Measurements from ENCODE around the gene BRMS1L.
"Not testable (repeated sequence)": the region's sequence is repeated elsewhere in the genome, so short reads cannot be mapped to it uniquely, and the experiment has no call there.

The BRMS1L gene

GRCh38 chr14:35809597-35809996 lies 16.5 kb upstream of the BRMS1L start:
- Histone ChIP-seq H3K4me3 (peak overlapping the region; percentile 59), H3K36me3 (replicated peaks) (no peaks in the 10 kb centered on the region), H3K4me1 (peaks cover 15% of the 10 kb centered on the region), H3K9me3 (no peaks in the 10 kb centered on the region), H3K27me3 (ENCODE audit: low read depth) (no peaks in the 10 kb centered on the region)
- DNase-seq (ENCODE audit: low spot score in 2 of 2): no peak
- in situ Hi-C loops (cut with MboI; ENCODE audit: low sequenced_read_pairs): no loop called here

- Histone ChIP-seq H3K9me3 (no peaks in the 10 kb centered on the region), H3K27me3 (ENCODE audit: low read depth) (no peaks in the 10 kb centered on the region), H3K4me3 (no peak overlapping the region), H3K4me1 (peaks cover 15% of the 10 kb centered on the region), H3K36me3 (replicated peaks) (no peaks in the 10 kb centered on the region)
- DNase-seq (ENCODE audit: low spot score in 2 of 2): no peak
- in situ Hi-C loops (cut with MboI; ENCODE audit: low sequenced_read_pairs): no loop called here
Observed at GRCh38 chr14:35810963-35811362, 15.2 kb upstream of the BRMS1L start.

- H3K36me3 ChIP-seq (replicated peaks): no peaks in the 10 kb centered on the region
- peak; percentile 53 to 91 for DNase-seq (ENCODE audit: low spot score in 2 of 2)
- no peaks in the 10 kb centered on the region for H3K4me1 ChIP-seq
- no peaks in the 10 kb centered on the region for H3K9me3 ChIP-seq
- no peak overlapping the region for H3K4me3 ChIP-seq
- H3K27me3 ChIP-seq (ENCODE audit: low read depth): no peaks in the 10 kb centered on the region
- in situ Hi-C loops (cut with MboI; ENCODE audit: low sequenced_read_pairs): no loop called here
Observed at GRCh38 chr14:35814371-35815005, 11.7 kb upstream of the BRMS1L start.

GRCh38 chr14:35818346-35819115 lies 7.6 kb upstream of the BRMS1L start:
- in situ Hi-C loops (cut with MboI; ENCODE audit: low sequenced_read_pairs): no loop called here
- Histone ChIP-seq H3K4me1 (peaks cover 3% of the 10 kb centered on the region; the same call in 1 of the 2 replicates), H3K27me3 (ENCODE audit: low read depth) (no peaks in the 10 kb centered on the region), H3K9me3 (no peaks in the 10 kb centered on the region), H3K36me3 (replicated peaks) (no peaks in the 10 kb centered on the region), H3K4me3 (no peak overlapping the region)
- DNase-seq (ENCODE audit: low spot score in 2 of 2): peak; percentile 30 to 60

- Histone ChIP-seq H3K4me3 (no peak overlapping the region), H3K36me3 (replicated peaks) (no peaks in the 10 kb centered on the region), H3K9me3 (no peaks in the 10 kb centered on the region), H3K27me3 (ENCODE audit: low read depth) (no peaks in the 10 kb centered on the region), H3K4me1 (peaks cover 3% of the 10 kb centered on the region; the same call in 1 of the 2 replicates)
- no peak for DNase-seq (ENCODE audit: low spot score in 2 of 2)
- in situ Hi-C loops (cut with MboI; ENCODE audit: low sequenced_read_pairs): no loop called here
Observed at GRCh38 chr14:35819591-35820540, 6.3 kb upstream of the BRMS1L start.

- in situ Hi-C loops (cut with MboI; ENCODE audit: low sequenced_read_pairs): no loop called here
- no peaks in the 10 kb centered on the region for H3K9me3 ChIP-seq
- H3K4me1 ChIP-seq: peaks cover 6% of the 10 kb centered on the region; the same call in 1 of the 2 replicates
- DNase-seq (ENCODE audit: low spot score in 2 of 2): peak; percentile 57 to 64
- no peaks in the 10 kb centered on the region for H3K27me3 ChIP-seq (ENCODE audit: low read depth)
- H3K4me3 ChIP-seq: no peak overlapping the region
- no peaks in the 10 kb centered on the region for H3K36me3 ChIP-seq (replicated peaks)
Observed at GRCh38 chr14:35821564-35822411, 4.3 kb upstream of the BRMS1L start.

GRCh38 chr14:35822501-35822900 lies 3.6 kb upstream of the BRMS1L start:
- peaks cover 9% of the 10 kb centered on the region for H3K4me1 ChIP-seq
- no peaks in the 10 kb centered on the region for H3K27me3 ChIP-seq (ENCODE audit: low read depth)
- no peak for DNase-seq (ENCODE audit: low spot score in 2 of 2)
- in situ Hi-C loops (cut with MboI; ENCODE audit: low sequenced_read_pairs): no loop called here
- H3K36me3 ChIP-seq (replicated peaks): no peaks in the 10 kb centered on the region
- no peaks in the 10 kb centered on the region for H3K9me3 ChIP-seq
- H3K4me3 ChIP-seq: no peak overlapping the region

GRCh38 chr14:35824446-35825165 lies 1.5 kb upstream of the BRMS1L start:
- H3K36me3 ChIP-seq (replicated peaks); in situ Hi-C loops (cut with MboI; ENCODE audit: low sequenced_read_pairs); H3K9me3 ChIP-seq; H3K4me3 ChIP-seq; DNase-seq (ENCODE audit: low spot score in 2 of 2); H3K27me3 ChIP-seq (ENCODE audit: low read depth): not testable (repeated sequence)
- H3K4me1 ChIP-seq: peaks cover 11% of the 10 kb centered on the region

GRCh38 chr14:35825968-35826217 lies 245 bp upstream of the BRMS1L start:
- peak overlapping the region; percentile 68 for H3K4me3 ChIP-seq
- no peak for DNase-seq (ENCODE audit: low spot score in 2 of 2)
- in situ Hi-C loops (cut with MboI; ENCODE audit: low sequenced_read_pairs): no loop called here
- no peaks in the 10 kb centered on the region for H3K36me3 ChIP-seq (replicated peaks)
- no peaks in the 10 kb centered on the region for H3K27me3 ChIP-seq (ENCODE audit: low read depth)
- peaks cover 11% of the 10 kb centered on the region for H3K4me1 ChIP-seq
- H3K9me3 ChIP-seq: no peaks in the 10 kb centered on the region

- in situ Hi-C loops (cut with MboI; ENCODE audit: low sequenced_read_pairs): no loop called here
- Histone ChIP-seq H3K9me3 (no peaks in the 10 kb centered on the region), H3K27me3 (ENCODE audit: low read depth) (no peaks in the 10 kb centered on the region), H3K36me3 (replicated peaks) (no peaks in the 10 kb centered on the region), H3K4me1 (peaks cover 11% of the 10 kb centered on the region), H3K4me3 (peak overlapping the region; percentile 68)
- DNase-seq (ENCODE audit: low spot score in 2 of 2): no peak
Observed at GRCh38 chr14:35826952-35827416, 846 bp downstream of the BRMS1L start.

- H3K36me3 ChIP-seq (replicated peaks): no peaks in the 10 kb centered on the region
- peaks cover 8% of the 10 kb centered on the region for H3K4me1 ChIP-seq
- no peaks in the 10 kb centered on the region for H3K27me3 ChIP-seq (ENCODE audit: low read depth)
- no peak for DNase-seq (ENCODE audit: low spot score in 2 of 2)
- peak overlapping the region; percentile 68 for H3K4me3 ChIP-seq
- no peaks in the 10 kb centered on the region for H3K9me3 ChIP-seq
- in situ Hi-C loops (cut with MboI; ENCODE audit: low sequenced_read_pairs): no loop called here
Observed at GRCh38 chr14:35827678-35828472, 1.7 kb downstream of the BRMS1L start.

- Histone ChIP-seq H3K9me3 (no peaks in the 10 kb centered on the region), H3K36me3 (replicated peaks) (peaks cover 6% of the 10 kb centered on the region; the same call in 1 of the 2 replicates), H3K4me3 (no peak overlapping the region), H3K27me3 (ENCODE audit: low read depth) (no peaks in the 10 kb centered on the region), H3K4me1 (peaks cover 8% of the 10 kb centered on the region)
- no peak for DNase-seq (ENCODE audit: low spot score in 2 of 2)
- in situ Hi-C loops (cut with MboI; ENCODE audit: low sequenced_read_pairs): no loop called here
Observed at GRCh38 chr14:35829449-35829848, 3.3 kb downstream of the BRMS1L start.

All from HAP-1 (cell line).